HepG2 (cell line): ENCODE results near the gene HHEX. TPM values are rescaled to one million over a fixed set of nuclear protein-coding genes. Genes with fewer than 3 reads are reported as not detected.

Experiments
- ATAC-seq: fragments of 200-7000 bp; cut with Tn5 transposase; 3 replicates; pipeline ENCODE4 v1.9.1; 2020; ENCODE audit warnings: mild to moderate bottlenecking, moderate library complexity
- BruUV-seq: library from RNA; stranded (reverse); fragments of 400-500 nt; replicated peaks from 2 replicates; lab custom pipeline; 2021; lab: Mats Ljungman, UMichigan
- CTCF ChIA-PET: fragments of 300-600 bp; formaldehyde crosslinking; extraction: SDS; loops from one replicate; lab custom pipeline; 2021; ENCODE audit warnings: low total read pairs, inconsistent platforms, low intra/inter-chr PET ratio; lab: Yijun Ruan, JAX
- POLR2A ChIA-PET: fragments of 350-600 bp; sonication (Branson Sonifier 250); formaldehyde crosslinking; loops from one replicate; lab custom pipeline; 2020; ENCODE audit warnings: antibody characterized with exemption, inconsistent platforms; lab: Yijun Ruan, JAX
- DNase-seq: peaks from one replicate; pipeline ENCODE4 v3.0.0-alpha.2; 2015; ENCODE audit warnings: low spot score
- FAIRE-seq: peaks from 3 replicates; lab custom pipeline; 2011; peaks lifted over from hg19 to GRCh38; lab: Jason Lieb, UNC
- H2AFZ ChIP-seq: one replicate; pipeline ENCODE4 v1.6.1; 2011; ENCODE audit warnings: low read length, inconsistent platforms
- H3K27ac ChIP-seq: fragments of 300-600 bp; 3 replicates; pipeline ENCODE4 v1.8.0; 2011; ENCODE audit warnings: mixed run types, mild to moderate bottlenecking, mixed read lengths, low read length, inconsistent platforms; ENCODE audit not compliant: insufficient read depth; ENCODE audit errors: extremely low read length
- H3K27me3 ChIP-seq, 2 experiments: fragments of 200-600 bp in 1 of 2; 2 replicates in 1 of 2; 3 replicates in 1 of 2; pipeline versions ENCODE4 v1.6.0 to v1.8.0; 2011; ENCODE audit warnings: low read length in 2 of 2, mild to moderate bottlenecking in 2 of 2, moderate library complexity in 2 of 2, inconsistent platforms in 1 of 2; ENCODE audit not compliant: insufficient read depth in 2 of 2, control insufficient read depth in 1 of 2
- H3K36me3 ChIP-seq, 2 experiments: fragments of 200-600 bp in 1 of 2; replicated peaks in 1 of 2; 2 replicates in 1 of 2; 3 replicates in 1 of 2; pipeline versions ENCODE4 v1.5.1 to v1.8.0; 2011; ENCODE audit warnings: low read length in 2 of 2, inconsistent platforms in 1 of 2; ENCODE audit not compliant: insufficient read depth in 2 of 2, control insufficient read depth in 1 of 2
- H3K4me1 ChIP-seq: 2 replicates; pipeline ENCODE4 v1.5.1; 2012; ENCODE audit warnings: low read length, inconsistent platforms; ENCODE audit not compliant: insufficient read depth
- H3K4me2 ChIP-seq: 2 replicates; pipeline ENCODE4 v1.6.0; 2011; ENCODE audit warnings: low read depth, low read length, inconsistent platforms
- H3K4me3 ChIP-seq, 3 experiments: fragments of 200-600 bp in 1 of 3; sonication (generic), shearing (Covaris generic) in 1 of 3; replicated peaks in 1 of 3; 2 replicates each; pipeline ENCODE4 v1.5.1; 2011 to 2016; ENCODE audit warnings: low read length in 3 of 3, inconsistent platforms in 2 of 3, low read depth in 2 of 3, mild to moderate bottlenecking in 2 of 3, control low read depth in 1 of 3, mixed read lengths in 1 of 3; ENCODE audit not compliant: insufficient read depth in 1 of 3
- H3K79me2 ChIP-seq: one replicate; pipeline ENCODE4 v1.6.1; 2011; ENCODE audit warnings: low read length, inconsistent platforms; ENCODE audit not compliant: insufficient read depth
- H3K9ac ChIP-seq: 2 replicates; pipeline ENCODE4 v1.6.0; 2011; ENCODE audit warnings: mild to moderate bottlenecking, low read depth, low read length, inconsistent platforms; ENCODE audit not compliant: insufficient read depth
- H3K9me3 ChIP-seq: 2 replicates; pipeline ENCODE4 v1.5.1; 2012; ENCODE audit warnings: mild to moderate bottlenecking, low read length
- H4K20me1 ChIP-seq: 2 replicates; pipeline ENCODE4 v1.6.0; 2011; ENCODE audit warnings: inconsistent platforms, mild to moderate bottlenecking, low read length, moderate library complexity; ENCODE audit not compliant: insufficient read depth
- BCL6 ChIP-seq: IDR thresholded peaks from 2 replicates; pipeline ENCODE4 v1.6.1; 2016; ENCODE audit warnings: missing genetic modification reagents, missing compliant biosample characterization
- IKZF5 ChIP-seq: IDR thresholded peaks from 2 replicates; pipeline ENCODE4 v1.6.1; 2018; ENCODE audit warnings: missing genetic modification reagents, mild to moderate bottlenecking, missing compliant biosample characterization
- KLF12 ChIP-seq: sonication (generic); formaldehyde crosslinking; IDR thresholded peaks from 2 replicates; pipeline ENCODE4 v1.4.0; 2020; ENCODE audit warnings: missing genetic modification reagents, borderline replicate concordance
- LCORL ChIP-seq, 2 experiments: fragments of 450-650 bp in 1 of 2; sonication (generic) in 1 of 2; formaldehyde crosslinking in 1 of 2; IDR thresholded peaks; 2 replicates each; pipeline versions ENCODE4 v1.5.0 to v1.6.1; 2017 to 2020; ENCODE audit warnings: antibody characterized with exemption in 1 of 2, missing genetic modification reagents in 1 of 2
- RERE ChIP-seq: IDR thresholded peaks from 2 replicates; pipeline ENCODE4 v1.6.1; 2016; ENCODE audit warnings: low read depth, missing genetic modification reagents, missing compliant biosample characterization
- ZFP37 ChIP-seq: sonication (generic); formaldehyde crosslinking; IDR thresholded peaks from 2 replicates; pipeline ENCODE4 v1.4.0; 2020; ENCODE audit warnings: missing genetic modification reagents, borderline replicate concordance
- ZNF232 ChIP-seq: sonication (generic); formaldehyde crosslinking; IDR thresholded peaks from 2 replicates; pipeline ENCODE4 v1.4.0; 2020; ENCODE audit warnings: missing genetic modification reagents, borderline replicate concordance
- ZNF597 ChIP-seq: sonication (generic); formaldehyde crosslinking; IDR thresholded peaks from 2 replicates; pipeline ENCODE4 v1.5.0; 2020; ENCODE audit warnings: missing genetic modification reagents
- WGBS: methylation state at CpG from one replicate; pipeline ENCODE4 v1.1.6; 2017; ENCODE audit warnings: low lambda C conversion rate; 5-methylcytosine and 5-hydroxymethylcytosine counted together
- in situ Hi-C: cut with HindIII; loops from 2 replicates; pipeline ENCODE4 v1.10.0; 2017; ENCODE audit warnings: low pct_unique_long_range_greater_than_20kb; ENCODE audit not compliant: extremely low pct_ligation_motif_present
- intact Hi-C: fragments of 100-400 bp; cut with micrococcal nuclease; formaldehyde crosslinking; loops from one replicate; pipeline ENCODE4 v1.10.0; 2022; ENCODE audit not compliant: unreplicated experiment
- polyA plus RNA-seq, 8 experiments: library from polyadenylated mRNA; depleted of rRNA in 3 of 8; stranded (reverse) in 7 of 8; unstranded in 1 of 8; fragments of >200 nt; fragmentation: Illumina TruSeq in 4 of 8; extraction: Trizol in 4 of 8; gene quantifications; 2 replicates each; pipeline versions ENCODE4 v1.2.1 to v1.2.3, GENCODE V29; 2011 to 2016; ENCODE audit warnings: low read depth in 4 of 8, missing spikeins in 1 of 8, mixed read lengths in 1 of 8; ENCODE audit not compliant: insufficient read depth in 1 of 8
- total RNA-seq, 5 experiments: library from RNA; depleted of rRNA; stranded (reverse); fragments of >200 nt; fragmentation: Illumina TruSeq; extraction: Trizol; gene quantifications; 2 replicates each; pipeline ENCODE4 v1.2.3, GENCODE V29; 2016; ENCODE audit warnings: low read depth in 1 of 5
- TF ChIP-seq, protein P1 (sequence below): sonication (generic); formaldehyde crosslinking; IDR thresholded peaks from 2 replicates; pipeline ENCODE4 v1.4.0; 2020; ENCODE audit warnings: low read depth, mild to moderate bottlenecking, missing genetic modification reagents

Gene HHEX
- total and polyA plus RNA-seq, 2 of the 13 experiments (the other 11 are each of a cell fraction or from before 2014, with no cell fraction given), result 44.5 to 48.7 TPM

DNA sequence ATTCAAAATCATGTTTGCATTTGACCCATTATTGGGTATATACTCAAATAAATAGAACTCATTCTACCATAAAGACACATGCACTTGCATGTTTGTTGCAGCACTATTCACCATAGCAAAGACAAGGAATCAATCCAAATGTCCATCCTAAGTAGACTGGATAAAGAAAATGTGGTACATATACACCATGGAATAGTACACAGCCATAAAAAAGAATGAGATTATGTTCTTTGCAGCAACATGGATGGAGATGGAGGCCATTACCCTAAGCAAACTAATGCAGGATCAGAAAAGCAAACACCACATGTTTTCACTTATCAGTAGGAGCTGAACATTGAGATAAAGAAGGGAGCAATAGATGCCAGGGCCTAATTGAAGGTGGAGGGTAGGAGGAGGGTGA, 12.0 kb upstream of the HHEX start (continued):
- TF ChIP-seq, protein P1, sequence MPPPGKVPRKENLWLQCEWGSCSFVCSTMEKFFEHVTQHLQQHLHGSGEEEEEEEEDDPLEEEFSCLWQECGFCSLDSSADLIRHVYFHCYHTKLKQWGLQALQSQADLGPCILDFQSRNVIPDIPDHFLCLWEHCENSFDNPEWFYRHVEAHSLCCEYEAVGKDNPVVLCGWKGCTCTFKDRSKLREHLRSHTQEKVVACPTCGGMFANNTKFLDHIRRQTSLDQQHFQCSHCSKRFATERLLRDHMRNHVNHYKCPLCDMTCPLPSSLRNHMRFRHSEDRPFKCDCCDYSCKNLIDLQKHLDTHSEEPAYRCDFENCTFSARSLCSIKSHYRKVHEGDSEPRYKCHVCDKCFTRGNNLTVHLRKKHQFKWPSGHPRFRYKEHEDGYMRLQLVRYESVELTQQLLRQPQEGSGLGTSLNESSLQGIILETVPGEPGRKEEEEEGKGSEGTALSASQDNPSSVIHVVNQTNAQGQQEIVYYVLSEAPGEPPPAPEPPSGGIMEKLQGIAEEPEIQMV (CRISPR knock-in tag), result no peak

- in situ Hi-C loops (no loop called here), intact Hi-C loops (no loop called here)
- peaks cover 3% of the 10 kb centered on the region for H3K4me1 ChIP-seq
- H3K36me3 ChIP-seq, result no peaks in the 10 kb centered on the region
- DNase-seq (no peak), FAIRE-seq (no peak), ATAC-seq (no peak)
- H2AFZ ChIP-seq, result no peak overlapping the region
- H3K9me3 ChIP-seq, result no peaks in the 10 kb centered on the region
- no peaks in the 10 kb centered on the region for H4K20me1 ChIP-seq
- H3K9ac ChIP-seq, result no peak overlapping the region
- no peak overlapping the region for H3K4me3 ChIP-seq
- WGBS, result 86% methylated on average over 5 of the region's 5 CpGs
- H3K79me2 ChIP-seq, result no peaks in the 10 kb centered on the region
- H3K27me3 ChIP-seq, result no peaks in the 10 kb centered on the region; a peak in 1 of 5 replicates
- ChIA-PET CTCF (no interaction called here), POLR2A (interaction anchor here (1.5 kb wide), 1 partner anchor 11 kb away, joined by 6 read pairs; the partner anchor contains the start of gene HHEX)
- no peak overlapping the region for H3K27ac ChIP-seq
- BruUV-seq, result no TSS peak
- no peak overlapping the region for H3K4me2 ChIP-seq
- TF ChIP-seq ZNF232 (CRISPR knock-in tag) (no peak), IKZF5 (CRISPR knock-in tag) (no peak), ZNF597 (CRISPR knock-in tag) (no peak), KLF12 (CRISPR knock-in tag) (no peak), RERE (CRISPR knock-in tag) (no peak), BCL6 (no peak), LCORL (IDR thresholded peaks at IDR 0.05) (no peak), LCORL (CRISPR knock-in tag; IDR thresholded peaks at IDR 0.05) (no peak), ZFP37 (CRISPR knock-in tag) (no peak)
These were observed 11.5 kb upstream of the HHEX start for GRCh38 chr10:92678206-92678605.
